Measurements from ENCODE around the gene TRAF6.

DNA sequence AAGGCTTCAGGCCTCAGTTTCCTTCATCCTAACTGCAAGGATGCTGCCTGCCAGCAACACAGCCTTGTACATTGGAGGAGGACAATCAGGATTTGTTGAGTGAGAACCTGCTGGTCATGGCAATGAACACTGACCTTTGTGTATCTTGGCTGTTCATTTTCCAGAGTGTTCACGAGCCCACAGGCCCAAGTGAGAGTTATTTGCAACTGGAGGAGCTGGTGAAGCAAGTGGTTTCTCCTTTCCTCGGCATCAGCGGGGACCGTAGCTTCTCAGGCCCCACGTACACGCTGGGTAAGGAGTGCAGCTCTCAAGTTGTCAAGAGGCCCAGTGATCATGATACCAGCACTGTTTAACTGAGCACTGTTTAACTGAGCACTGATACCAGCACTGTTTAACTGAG is 59.0 kb downstream of the TRAF6 start:
- TF ChIP-seq CEBPB (tag; IDR thresholded peaks at IDR 0.05) (no peak), JUND (IDR thresholded peaks at IDR 0.05; ENCODE audit: borderline replicate concordance, low read depth, low read length) (no peak), JUND (tag; IDR thresholded peaks at IDR 0.05; ENCODE audit: borderline replicate concordance, low read depth, low read length) (no peak), ADNP (tag; IDR thresholded peaks at IDR 0.05) (no peak), RBM34 (IDR thresholded peaks at IDR 0.05; ENCODE audit: borderline replicate concordance, insufficient read depth, low read length) (no peak), XRCC4 (IDR thresholded peaks at IDR 0.05; ENCODE audit: extremely low read depth, insufficient read depth, insufficient read length) (no peak), MXI1 (IDR thresholded peaks at IDR 0.05; ENCODE audit: low read depth, low read length) (no peak), POLR2A (conservative IDR thresholded peaks at IDR 0.05) (no peak), ZNF507 (tag; conservative IDR thresholded peaks at IDR 0.05) (no peak)
- TF ChIP-seq, protein P1, sequence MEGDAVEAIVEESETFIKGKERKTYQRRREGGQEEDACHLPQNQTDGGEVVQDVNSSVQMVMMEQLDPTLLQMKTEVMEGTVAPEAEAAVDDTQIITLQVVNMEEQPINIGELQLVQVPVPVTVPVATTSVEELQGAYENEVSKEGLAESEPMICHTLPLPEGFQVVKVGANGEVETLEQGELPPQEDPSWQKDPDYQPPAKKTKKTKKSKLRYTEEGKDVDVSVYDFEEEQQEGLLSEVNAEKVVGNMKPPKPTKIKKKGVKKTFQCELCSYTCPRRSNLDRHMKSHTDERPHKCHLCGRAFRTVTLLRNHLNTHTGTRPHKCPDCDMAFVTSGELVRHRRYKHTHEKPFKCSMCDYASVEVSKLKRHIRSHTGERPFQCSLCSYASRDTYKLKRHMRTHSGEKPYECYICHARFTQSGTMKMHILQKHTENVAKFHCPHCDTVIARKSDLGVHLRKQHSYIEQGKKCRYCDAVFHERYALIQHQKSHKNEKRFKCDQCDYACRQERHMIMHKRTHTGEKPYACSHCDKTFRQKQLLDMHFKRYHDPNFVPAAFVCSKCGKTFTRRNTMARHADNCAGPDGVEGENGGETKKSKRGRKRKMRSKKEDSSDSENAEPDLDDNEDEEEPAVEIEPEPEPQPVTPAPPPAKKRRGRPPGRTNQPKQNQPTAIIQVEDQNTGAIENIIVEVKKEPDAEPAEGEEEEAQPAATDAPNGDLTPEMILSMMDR (IDR thresholded peaks at IDR 0.05 in 2 of 3, conservative IDR thresholded peaks at IDR 0.05 in 1 of 3; ENCODE audit: insufficient read depth in 2 of 3, low read depth in 1 of 3, low read length in 3 of 3) = no peak
- TF ChIP-seq, protein P2, sequence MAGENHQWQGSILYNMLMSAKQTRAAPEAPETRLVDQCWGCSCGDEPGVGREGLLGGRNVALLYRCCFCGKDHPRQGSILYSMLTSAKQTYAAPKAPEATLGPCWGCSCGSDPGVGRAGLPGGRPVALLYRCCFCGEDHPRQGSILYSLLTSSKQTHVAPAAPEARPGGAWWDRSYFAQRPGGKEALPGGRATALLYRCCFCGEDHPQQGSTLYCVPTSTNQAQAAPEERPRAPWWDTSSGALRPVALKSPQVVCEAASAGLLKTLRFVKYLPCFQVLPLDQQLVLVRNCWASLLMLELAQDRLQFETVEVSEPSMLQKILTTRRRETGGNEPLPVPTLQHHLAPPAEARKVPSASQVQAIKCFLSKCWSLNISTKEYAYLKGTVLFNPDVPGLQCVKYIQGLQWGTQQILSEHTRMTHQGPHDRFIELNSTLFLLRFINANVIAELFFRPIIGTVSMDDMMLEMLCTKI (IDR thresholded peaks at IDR 0.05; ENCODE audit: partially characterized antibody) = no peak
